Loucy (cell line): Measurements from ENCODE around the gene C10orf143.

Source experiments
- H2AFZ ChIP-seq: fragments of 200-600 bp; sonication (generic); 2 replicates; pipeline ENCODE4 v1.6.0; 2016; ENCODE audit warnings: antibody characterized with exemption, mild to moderate bottlenecking, low read length, moderate library complexity
- H3F3A ChIP-seq: fragments of 200-600 bp; 2 replicates; pipeline ENCODE4 v1.6.0; 2016; ENCODE audit warnings: antibody characterized with exemption, low read depth, mild to moderate bottlenecking
- H3K27me3 ChIP-seq: fragments of 200-600 bp; sonication (generic); 2 replicates; pipeline ENCODE4 v1.6.1; 2014; ENCODE audit warnings: low read length, mild to moderate bottlenecking; ENCODE audit not compliant: insufficient read depth, poor library complexity, severe bottlenecking
- H3K36me3 ChIP-seq: fragments of 200-600 bp; sonication (generic); 2 replicates; pipeline ENCODE4 v1.6.1; 2016; ENCODE audit warnings: low read length; ENCODE audit not compliant: insufficient read depth
- H3K4me1 ChIP-seq: fragments of 200-600 bp; sonication (generic); 2 replicates; pipeline ENCODE4 v1.5.1; 2014; ENCODE audit warnings: low read length, mild to moderate bottlenecking; ENCODE audit not compliant: insufficient read depth, poor library complexity, severe bottlenecking
- H3K4me2 ChIP-seq: fragments of 200-600 bp; sonication (generic); 2 replicates; pipeline ENCODE4 v1.6.0; 2014; ENCODE audit warnings: antibody characterized with exemption, low read length, low read depth, mild to moderate bottlenecking; ENCODE audit not compliant: poor library complexity, severe bottlenecking
- H3K4me3 ChIP-seq: fragments of 200-600 bp; sonication (generic); 2 replicates; pipeline ENCODE4 v1.5.1; 2014; ENCODE audit warnings: low read length, mild to moderate bottlenecking, mixed read lengths; ENCODE audit not compliant: poor library complexity, severe bottlenecking
- H3K79me2 ChIP-seq: fragments of 200-600 bp; sonication (generic); 2 replicates; pipeline ENCODE4 v1.6.1; 2014; ENCODE audit warnings: low read length; ENCODE audit not compliant: insufficient read depth
- H3K9ac ChIP-seq: fragments of 200-600 bp; sonication (generic); 2 replicates; pipeline ENCODE4 v1.6.0; 2014; ENCODE audit warnings: mild to moderate bottlenecking, low read depth, low read length, moderate library complexity; ENCODE audit not compliant: poor library complexity, severe bottlenecking
- H3K9me2 ChIP-seq: fragments of 200-600 bp; sonication (generic); replicated peaks from 2 replicates; pipeline ENCODE4 v1.6.1; 2016; ENCODE audit warnings: low read depth, low read length, mixed read lengths
- H3K9me3 ChIP-seq: fragments of 200-600 bp; sonication (generic); 2 replicates; pipeline ENCODE4 v1.6.1; 2014; ENCODE audit warnings: mild to moderate bottlenecking, antibody characterized with exemption, low read length, low read depth; ENCODE audit not compliant: insufficient read depth
- H4K20me1 ChIP-seq: fragments of 200-600 bp; sonication (generic); 2 replicates; pipeline ENCODE4 v1.6.0; 2014; ENCODE audit warnings: antibody characterized with exemption, low read length, mild to moderate bottlenecking; ENCODE audit not compliant: insufficient read depth, poor library complexity, severe bottlenecking
- EZH2phosphoT487 ChIP-seq: fragments of 200-600 bp; IDR thresholded peaks from 2 replicates; pipeline ENCODE4 v1.6.1; 2018; ENCODE audit warnings: antibody characterized with exemption, mild to moderate bottlenecking, moderate library complexity, borderline replicate concordance
- TF ChIP-seq, protein P1 (sequence below): fragments of 200-600 bp; sonication (generic); conservative IDR thresholded peaks from 2 replicates; pipeline ENCODE4 v1.5.1; 2014; ENCODE audit warnings: mild to moderate bottlenecking, antibody characterized with exemption, low read length

Gene C10orf143

DNA sequence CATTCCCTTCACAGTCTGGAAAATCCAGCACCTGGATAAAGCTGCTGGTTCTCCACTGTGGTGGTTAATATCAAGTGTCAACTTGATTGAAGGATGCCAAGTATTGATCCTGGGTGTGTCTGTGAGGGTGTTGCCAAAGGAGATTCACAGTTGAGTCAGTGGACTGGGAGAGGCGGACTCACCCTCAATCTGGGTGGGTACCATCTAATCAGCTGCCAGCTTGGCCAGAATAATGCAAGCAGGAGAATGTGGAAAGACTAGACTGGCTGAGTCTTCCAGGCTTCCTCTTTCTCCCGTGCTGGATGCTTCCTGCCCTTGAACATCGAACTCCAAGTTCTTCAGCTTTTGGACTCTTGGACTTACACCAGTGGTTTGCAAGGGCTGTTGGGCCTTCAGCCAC lies 48.4 kb downstream of the C10orf143 start:
- no peak overlapping the region for H3K4me2 ChIP-seq
- TF ChIP-seq EZH2phosphoT487, result no peak
- TF ChIP-seq, protein P1, sequence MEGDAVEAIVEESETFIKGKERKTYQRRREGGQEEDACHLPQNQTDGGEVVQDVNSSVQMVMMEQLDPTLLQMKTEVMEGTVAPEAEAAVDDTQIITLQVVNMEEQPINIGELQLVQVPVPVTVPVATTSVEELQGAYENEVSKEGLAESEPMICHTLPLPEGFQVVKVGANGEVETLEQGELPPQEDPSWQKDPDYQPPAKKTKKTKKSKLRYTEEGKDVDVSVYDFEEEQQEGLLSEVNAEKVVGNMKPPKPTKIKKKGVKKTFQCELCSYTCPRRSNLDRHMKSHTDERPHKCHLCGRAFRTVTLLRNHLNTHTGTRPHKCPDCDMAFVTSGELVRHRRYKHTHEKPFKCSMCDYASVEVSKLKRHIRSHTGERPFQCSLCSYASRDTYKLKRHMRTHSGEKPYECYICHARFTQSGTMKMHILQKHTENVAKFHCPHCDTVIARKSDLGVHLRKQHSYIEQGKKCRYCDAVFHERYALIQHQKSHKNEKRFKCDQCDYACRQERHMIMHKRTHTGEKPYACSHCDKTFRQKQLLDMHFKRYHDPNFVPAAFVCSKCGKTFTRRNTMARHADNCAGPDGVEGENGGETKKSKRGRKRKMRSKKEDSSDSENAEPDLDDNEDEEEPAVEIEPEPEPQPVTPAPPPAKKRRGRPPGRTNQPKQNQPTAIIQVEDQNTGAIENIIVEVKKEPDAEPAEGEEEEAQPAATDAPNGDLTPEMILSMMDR, result no peak
- no peaks in the 10 kb centered on the region for H3F3A ChIP-seq
- H3K4me3 ChIP-seq, result no peak overlapping the region
- H2AFZ ChIP-seq, result no peak overlapping the region
- H3K4me1 ChIP-seq, result no peaks in the 10 kb centered on the region
- H3K79me2 ChIP-seq, result no peaks in the 10 kb centered on the region
- H3K27me3 ChIP-seq, result no peaks in the 10 kb centered on the region
- no peaks in the 10 kb centered on the region for H3K36me3 ChIP-seq
- H3K9ac ChIP-seq, result no peak overlapping the region
- no peaks in the 10 kb centered on the region for H3K9me2 ChIP-seq
- H3K9me3 ChIP-seq, result no peaks in the 10 kb centered on the region
- H4K20me1 ChIP-seq, result no peaks in the 10 kb centered on the region

- no peaks in the 10 kb centered on the region for H3K79me2 ChIP-seq
- H3K27me3 ChIP-seq, result no peaks in the 10 kb centered on the region
- H3K4me1 ChIP-seq, result no peaks in the 10 kb centered on the region
- no peaks in the 10 kb centered on the region for H3K36me3 ChIP-seq
- no peaks in the 10 kb centered on the region for H3K9me3 ChIP-seq
- TF ChIP-seq EZH2phosphoT487, result no peak
- TF ChIP-seq, protein P1, result no peak
- H3K4me3 ChIP-seq, result no peak overlapping the region
- H4K20me1 ChIP-seq, result no peaks in the 10 kb centered on the region
- no peak overlapping the region for H3K4me2 ChIP-seq
- no peaks in the 10 kb centered on the region for H3K9me2 ChIP-seq
- no peak overlapping the region for H3K9ac ChIP-seq
- H2AFZ ChIP-seq, result no peak overlapping the region
- H3F3A ChIP-seq, result no peaks in the 10 kb centered on the region
These were observed 48.9 kb downstream of the C10orf143 start for GRCh38 chr10:130061760-130062159.

GRCh38 chr10:130054021-130054420 lies 56.6 kb downstream of the C10orf143 start:
- Histone ChIP-seq H3K4me2 (no peak overlapping the region), H3K36me3 (no peaks in the 10 kb centered on the region), H3K4me1 (no peaks in the 10 kb centered on the region), H3K9me3 (peaks cover 6% of the 10 kb centered on the region; the same call in 1 of the 2 replicates), H3K27me3 (no peaks in the 10 kb centered on the region), H4K20me1 (no peaks in the 10 kb centered on the region), H3K4me3 (no peak overlapping the region), H3K9ac (no peak overlapping the region), H3K9me2 (no peaks in the 10 kb centered on the region), H3F3A (no peaks in the 10 kb centered on the region), H2AFZ (no peak overlapping the region), H3K79me2 (no peaks in the 10 kb centered on the region)
- no peak for TF ChIP-seq EZH2phosphoT487
- TF ChIP-seq, protein P1, result no peak
